ENCODE data around the gene PBX1.
"Not testable (repeated sequence)": the region's sequence is repeated elsewhere in the genome, so short reads cannot be mapped to it uniquely, and the experiment has no call there.

The PBX1 gene

DNA sequence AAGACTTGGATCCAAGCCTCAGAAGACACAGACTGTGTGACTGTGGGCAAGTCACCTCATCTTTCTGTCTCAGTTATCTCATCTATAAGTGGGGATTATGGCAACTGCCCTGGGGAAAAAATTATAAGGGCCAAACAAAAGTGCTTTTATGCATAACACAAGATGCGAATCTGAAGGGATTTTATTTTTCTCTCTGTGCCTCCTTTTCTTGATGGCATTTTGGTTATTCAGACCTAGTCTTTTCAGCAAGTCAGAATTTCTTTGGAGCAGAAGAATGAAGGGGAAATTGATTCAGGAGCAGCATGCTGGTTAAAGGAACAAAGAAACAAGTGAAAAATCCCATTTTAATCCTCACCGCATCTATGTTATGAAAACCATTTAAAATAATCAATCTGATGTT is 86.9 kb downstream of the PBX1 start:
- no peak for DNase-seq

DNA sequence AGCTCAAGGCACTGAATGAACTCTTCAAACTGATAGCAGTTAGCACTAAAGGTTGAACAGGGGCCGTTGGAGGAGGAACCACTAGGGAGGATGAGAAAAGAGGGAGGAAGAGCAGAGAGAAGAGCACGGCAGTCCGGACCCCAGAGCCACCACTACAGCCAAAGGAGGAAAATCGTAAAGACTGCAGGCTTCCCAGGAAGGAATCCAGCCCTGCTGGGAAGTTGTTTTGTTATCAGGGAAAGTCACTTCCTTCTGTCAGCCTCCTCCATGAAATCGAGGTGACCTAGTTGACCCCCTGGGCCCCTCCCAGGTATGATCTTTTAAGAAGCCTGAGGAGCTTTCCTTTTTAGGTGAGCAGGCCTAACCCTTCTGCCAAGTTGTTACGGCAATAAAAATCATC is 88.2 kb downstream of the PBX1 start:
- no peak for DNase-seq

DNA sequence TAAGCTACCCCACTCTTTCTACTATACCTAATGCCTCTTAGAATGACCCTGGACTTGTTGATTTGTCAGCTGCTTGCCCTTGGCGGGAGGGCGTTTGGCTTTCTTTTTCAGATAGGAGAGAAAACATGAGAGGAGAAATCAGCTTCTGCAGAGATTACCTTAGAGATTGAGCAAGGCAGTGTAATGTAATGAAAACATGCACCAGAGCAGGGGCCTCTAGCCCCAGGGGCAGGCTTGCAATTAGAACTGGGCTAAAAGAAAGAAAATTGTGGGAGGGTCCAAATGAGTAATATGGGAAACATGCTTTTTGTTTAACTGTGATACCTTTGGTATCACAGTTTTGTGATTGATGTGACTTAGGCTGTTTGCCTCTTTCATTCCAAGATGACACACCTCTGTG is 89.7 kb downstream of the PBX1 start:
- DNase-seq = no peak

DNA sequence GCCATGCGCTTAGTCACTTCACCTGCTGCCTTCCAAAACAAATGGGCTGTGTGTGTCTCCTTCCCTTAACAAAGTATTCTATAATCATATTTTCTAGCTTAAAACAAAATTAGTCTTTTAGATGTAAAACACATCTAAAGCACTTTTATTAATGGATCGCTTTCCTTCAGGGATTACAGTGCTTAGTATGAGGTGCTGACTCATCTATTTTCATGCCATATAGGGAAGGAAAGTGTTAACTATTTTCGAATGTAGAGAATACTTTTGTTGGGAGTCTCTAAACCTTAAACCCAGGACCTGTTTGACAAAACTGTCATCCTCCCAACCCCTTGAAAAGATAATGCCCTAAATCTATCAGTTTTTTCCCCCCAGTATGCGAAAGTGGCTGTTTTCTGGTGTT is 90.2 kb downstream of the PBX1 start:
- no peak for DNase-seq

DNA sequence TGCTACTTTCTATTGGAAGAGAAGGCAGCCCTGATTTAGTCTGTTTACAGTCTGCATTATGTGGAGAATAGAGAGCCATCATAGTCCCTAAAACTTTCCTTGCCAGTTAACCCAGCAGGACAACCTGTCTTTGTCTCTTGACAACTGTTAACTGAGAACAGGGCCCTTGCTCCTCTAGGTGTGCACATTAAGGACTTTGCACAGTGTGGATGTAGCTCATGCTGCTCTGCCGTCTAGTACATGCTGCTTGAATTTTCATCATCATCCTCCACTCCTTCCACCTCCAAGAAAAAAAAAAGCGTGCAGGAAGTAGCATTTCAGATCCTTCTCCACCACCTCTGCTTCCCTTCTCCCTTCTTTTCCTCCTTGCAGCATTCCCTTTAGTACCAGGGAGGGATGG is 91.5 kb downstream of the PBX1 start:
- DNase-seq = no peak

DNA sequence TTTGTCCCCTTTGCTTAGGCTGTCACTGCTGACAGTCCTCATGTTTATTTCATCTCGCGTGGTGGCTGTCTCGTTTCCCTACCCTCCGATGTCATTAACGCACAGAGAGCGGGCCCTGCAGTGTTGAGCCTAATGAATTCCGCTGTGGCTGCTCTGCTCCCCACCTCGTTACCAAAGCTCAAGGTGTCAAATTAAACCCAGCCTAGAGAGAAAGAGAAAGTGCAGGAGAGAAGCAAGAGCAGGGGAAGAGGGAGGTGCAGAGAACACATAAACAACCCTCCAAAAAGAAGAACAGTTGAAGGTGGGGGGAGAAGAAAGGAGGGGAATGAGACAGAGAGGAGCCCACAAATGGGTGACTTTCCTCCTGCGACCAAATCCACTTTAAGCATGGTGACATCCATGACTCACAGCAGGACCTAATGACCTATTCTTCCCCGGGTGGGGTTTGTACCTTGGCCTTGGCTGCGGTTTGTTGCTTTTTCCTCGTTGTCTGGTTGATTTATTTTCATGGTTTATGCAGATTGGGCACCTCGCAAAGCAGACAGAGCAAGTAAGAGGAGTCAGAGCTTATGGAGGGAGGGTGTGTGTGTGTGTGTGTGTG is 92.5 kb downstream of the PBX1 start:
- DNase-seq = peak in 1 of 2 experiments; percentile 51

DNA sequence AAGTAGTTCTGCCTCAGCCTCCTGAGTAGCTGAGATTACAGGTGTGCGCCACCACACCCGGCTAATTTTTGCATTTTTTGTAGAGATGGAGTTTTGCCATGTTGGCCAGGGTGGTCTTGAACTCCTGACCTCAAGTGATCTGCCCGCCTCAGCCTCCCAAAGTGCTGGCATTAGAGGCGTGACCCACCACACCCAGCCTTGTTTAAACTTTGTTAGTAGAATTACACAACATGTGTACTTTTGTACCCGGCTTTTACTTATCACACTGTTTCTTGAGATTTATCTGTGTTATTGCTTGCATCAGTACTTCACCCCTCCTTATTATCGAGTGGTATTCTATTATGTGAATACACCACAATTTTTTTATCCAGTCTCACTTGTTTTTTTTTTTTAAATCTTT is 94.0 kb downstream of the PBX1 start:
- DNase-seq = not testable (repeated sequence)

DNA sequence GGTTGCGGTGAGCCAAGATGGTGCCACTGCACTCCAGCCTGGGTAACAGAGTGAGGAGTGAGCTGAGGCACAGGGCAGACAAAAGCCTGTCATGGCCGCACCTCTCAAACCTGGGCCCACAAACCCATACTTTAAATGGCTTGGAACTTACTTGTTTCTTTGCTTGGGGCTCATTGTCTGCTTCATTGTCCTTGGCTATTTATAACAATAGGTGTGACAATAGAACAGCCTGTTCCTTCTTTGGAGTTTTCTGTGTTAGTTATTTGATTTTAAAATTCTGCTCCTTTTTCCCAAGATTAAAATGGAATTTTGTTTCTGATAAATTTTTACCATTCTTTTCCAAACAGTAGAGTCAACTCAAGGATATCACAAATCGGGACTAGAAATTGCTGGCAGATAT is 94.7 kb downstream of the PBX1 start:
- DNase-seq = no peak

DNA sequence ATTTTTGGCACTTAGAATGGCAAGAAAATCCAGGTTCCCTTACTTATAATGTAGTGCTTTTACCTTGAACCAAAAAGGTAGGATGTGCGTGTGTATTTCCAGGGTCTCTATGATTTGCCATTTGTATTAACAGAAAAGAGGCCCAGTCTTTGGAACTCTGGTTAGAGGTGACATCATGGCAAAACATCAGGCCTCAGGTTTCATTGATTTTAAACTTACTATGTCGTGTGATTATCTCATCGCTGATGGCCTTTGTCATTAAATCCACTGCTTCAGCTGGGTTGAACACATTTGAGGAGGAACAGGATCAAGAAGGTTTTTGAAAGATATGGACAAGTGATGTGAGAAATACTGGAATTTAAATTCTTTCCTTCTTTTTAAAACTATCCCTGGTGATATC is 95.2 kb downstream of the PBX1 start:
- no peak for DNase-seq

DNA sequence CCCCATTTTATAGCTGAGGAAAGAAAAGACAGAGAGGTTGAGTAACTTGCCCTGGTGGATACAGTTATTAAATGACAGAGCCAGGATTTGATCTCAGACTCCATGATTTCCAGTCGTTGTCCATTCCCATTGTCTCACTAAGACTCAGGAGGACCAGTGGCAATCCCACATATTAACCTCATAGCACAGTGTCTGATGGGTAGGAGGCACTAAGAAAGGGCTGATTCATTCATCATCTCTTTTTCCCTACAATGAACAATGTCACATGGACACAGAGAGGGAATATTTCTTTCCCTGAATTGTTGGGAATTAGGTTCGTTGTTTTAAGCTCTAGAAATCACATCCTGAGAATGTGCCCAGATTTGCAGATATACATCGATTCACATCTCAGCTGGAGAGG is 99.9 kb downstream of the PBX1 start:
- no peak for DNase-seq

DNA sequence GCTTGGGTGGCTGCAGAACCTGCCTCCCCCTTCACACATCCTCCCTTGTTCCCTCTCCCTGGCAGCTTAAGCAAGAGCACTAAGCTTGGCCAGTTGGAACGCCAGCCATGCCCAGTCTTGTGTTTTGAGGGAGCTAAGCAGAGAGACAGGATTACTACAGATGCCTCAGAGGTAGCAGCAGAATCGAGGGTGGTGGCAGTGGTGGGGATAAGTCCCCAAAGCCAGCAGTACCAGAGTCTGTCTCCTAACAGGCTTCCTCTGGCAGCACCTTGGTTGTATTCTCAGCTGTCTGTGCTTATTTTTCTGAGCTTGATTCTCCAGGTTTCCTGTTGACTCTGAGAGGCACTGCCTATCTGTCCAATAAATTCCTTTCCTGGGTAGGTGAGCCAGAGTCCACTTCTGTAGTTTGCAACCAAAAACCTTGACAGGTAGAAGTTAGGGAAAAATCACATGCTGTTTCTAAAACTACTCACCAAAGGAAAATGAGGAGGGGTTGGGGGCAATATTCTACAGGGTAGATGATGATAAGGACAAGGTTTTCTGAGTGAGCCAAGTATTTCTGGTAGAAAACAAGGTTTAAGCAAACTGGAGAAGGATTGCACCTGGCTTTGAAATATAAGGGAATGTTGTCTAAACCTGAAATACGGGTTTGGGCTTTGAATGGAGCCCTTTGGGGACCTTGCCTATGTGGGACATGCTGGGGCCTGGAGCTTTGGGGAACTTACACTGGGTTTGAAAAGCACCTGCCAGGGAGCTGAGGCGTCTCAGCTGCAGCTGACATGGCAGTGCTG is 100.8 kb downstream of the PBX1 start:
- DNase-seq = no peak

DNA sequence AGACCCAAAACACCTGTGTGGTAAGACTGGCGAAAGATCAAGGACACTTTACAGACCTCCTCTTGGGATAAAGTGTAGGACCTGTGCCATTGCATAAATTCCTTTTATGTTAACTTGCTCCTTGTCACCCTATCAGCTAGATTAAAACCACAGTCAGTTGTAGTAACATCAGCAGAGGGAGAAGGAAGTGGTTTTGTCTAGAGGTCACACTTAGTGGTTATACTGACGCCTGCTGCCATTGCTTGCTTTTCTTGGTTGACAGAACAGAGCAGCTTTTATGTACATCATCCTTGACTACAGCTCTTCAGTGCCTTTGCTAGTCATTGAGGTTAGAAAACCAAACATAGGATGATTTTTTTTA is 101.4 kb downstream of the PBX1 start:
- peak; percentile 84 to 89 for DNase-seq

DNA sequence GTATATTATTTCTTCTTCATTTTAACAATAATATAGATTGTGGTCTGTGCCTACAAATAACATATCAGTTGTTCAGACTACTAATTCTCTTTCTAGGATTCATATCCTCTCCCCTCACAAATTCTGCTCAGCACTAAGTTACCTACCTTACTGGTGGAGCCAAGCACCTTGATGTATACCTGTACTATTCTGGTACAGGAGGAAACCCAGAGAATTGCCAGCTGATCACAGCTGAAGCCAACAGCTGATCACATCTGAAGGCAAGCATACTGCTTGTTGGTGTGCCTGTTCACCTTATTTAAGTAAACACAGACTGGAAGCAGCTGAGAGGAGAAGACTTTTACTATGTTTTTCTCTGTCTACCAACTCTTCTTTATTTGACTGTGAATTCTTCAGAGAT is 101.8 kb downstream of the PBX1 start:
- DNase-seq = no peak

DNA sequence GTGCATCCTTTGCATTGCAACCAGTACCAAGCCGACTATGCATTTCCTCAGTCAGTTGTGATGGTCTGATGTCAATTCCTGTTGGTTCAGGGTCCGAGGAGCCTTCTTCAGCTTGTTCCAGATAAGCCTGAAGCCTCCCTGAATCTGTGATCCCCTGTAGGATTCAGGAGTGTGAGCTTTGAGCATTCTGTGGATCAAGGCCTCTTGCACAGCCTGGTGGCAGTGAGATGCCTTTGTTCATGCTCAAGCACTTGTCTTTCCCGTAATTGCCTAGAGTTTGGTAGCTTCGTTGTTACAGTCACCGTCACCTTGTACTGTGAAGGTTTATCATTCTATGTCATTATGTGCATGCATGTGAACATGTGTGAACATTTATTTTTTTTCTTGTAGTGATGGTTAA is 103.5 kb downstream of the PBX1 start:
- no peak for DNase-seq

DNA sequence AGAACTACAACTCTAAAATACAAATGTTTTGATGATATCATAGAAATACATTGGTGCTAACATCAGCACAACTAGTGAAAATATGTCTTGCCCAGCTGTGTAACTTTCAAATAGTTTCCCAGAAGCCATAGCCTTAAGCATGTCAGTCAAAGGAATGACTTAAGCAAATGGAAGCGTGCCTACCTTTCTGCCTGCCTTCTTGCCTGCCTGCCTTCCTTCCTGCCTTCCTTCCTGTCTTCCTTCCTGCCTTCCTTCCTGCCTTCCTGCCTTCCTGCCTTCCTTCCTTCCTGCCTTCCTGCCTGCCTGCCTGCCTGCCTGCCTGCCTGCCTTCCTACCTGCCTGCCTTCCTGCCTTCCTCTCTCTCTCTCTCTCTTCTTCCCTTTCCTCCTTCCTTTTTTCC is 104.0 kb downstream of the PBX1 start:
- no peak for DNase-seq

DNA sequence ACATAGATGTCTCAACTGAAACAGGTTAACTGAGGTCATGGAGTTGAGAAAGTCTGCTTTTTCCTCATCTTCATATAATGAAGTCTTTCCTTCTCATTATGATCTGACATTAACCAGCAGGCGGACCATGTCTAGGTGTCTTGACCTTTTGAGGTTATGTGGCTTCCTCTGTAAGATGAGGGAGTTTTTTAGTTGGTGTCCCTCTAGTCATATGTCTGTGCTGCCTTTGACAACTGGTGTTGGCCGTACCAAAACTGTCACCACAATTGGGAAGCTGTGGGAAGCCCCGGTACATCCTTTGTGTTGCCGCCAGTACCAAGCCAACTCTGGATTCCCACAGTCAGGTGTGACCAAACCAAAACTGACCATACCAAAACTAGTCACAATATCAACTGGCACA is 105.1 kb downstream of the PBX1 start:
- no peak for DNase-seq

DNA sequence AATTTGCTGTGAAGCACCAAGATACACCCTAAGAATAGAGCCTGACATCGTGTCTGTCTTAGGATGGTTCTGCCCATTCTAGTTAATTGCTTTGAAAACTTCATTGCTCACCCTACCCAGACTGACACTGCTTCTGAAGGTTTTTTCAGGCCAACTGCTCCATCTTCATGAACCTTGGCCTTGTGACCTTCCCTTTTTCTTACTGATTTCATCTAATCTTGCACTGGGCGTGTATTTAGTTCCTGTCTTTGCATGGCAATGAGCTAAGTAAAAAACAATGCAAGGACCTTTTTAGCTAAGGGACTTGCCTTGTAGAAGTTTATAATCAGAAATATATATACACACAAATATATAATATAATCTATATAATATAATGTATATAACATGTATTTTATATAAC is 108.0 kb downstream of the PBX1 start:
- DNase-seq = no peak

DNA sequence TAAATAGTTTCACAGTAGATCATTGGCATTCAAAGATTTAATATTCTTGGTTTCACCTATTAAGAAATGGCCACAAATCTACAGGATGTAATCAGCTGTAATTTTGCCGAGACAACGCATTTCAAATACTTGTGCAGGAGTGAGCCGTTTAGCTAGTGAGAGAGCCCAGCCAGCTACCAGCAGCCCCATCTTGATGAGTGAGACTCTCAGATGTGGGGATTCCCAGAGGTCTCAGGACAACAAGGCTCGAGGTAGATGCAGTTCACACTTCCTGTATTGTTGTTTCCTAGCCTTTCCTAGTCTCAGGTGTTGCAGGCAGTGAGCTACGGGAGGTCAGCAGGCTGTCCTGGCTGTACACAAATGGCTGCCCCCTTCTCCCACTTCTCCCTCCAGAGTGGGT is 108.6 kb downstream of the PBX1 start:
- no peak for DNase-seq

DNA sequence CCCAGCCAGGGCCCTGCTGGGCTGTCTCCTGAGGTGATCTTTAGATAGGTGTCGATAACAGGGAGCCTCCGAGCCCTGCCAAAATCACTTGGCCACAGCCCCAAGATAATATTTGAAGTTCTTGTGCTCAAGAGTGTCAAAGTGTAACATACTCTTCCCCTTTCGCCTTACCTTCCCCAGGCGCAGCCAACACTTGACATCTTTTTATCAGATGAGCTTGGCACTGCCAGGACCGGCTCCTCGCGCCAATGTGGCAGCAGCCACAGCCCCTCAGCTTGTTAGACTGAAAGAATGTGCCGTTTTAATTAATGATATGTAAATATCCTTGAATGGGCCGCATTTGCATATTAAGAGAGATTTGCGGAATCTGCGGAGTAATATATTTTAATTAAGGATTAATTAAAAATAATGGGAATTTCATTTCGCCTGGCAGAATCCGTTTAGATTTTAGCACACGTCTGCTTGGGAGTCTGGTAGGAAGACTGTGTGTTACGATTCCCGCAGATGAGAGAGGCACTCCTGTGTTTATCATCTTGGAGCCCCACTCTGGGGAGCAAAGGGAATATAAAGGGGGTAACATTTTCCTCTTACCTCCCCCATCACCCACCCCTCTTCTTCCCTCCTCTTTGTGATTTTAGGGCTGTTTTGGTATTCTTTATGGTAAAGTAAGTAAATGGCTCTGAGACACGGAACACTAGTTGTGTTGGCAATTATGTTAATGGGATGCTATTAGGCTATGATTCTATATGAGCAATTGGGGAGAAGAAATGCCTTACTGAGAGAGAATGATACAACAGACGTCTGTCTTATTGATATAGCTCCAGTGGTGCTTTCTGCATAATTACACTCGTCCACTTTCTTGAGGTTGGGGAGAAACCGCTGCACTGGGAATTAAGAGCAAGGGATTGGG is 109.8 kb downstream of the PBX1 start:
- no peak for DNase-seq

DNA sequence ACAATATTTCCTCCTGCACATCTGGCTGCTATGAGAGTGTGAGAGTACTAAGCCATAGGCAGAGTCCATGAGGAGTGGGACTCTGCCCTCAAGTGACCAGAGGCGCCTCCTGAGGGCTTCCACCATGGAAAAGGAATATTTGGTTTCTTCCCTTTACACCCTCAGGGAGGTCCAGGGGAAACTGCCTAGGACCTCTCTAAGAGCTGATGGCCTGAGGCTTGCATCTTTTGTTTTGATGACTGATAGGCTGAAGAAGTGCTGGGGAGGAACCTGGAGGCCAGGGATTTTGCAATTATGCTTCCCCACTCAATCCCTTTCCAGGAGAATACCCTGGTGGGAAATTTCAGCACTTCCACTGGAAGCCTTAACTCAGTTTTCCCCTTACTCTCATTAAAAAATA is 111.0 kb downstream of the PBX1 start:
- no peak for DNase-seq

DNA sequence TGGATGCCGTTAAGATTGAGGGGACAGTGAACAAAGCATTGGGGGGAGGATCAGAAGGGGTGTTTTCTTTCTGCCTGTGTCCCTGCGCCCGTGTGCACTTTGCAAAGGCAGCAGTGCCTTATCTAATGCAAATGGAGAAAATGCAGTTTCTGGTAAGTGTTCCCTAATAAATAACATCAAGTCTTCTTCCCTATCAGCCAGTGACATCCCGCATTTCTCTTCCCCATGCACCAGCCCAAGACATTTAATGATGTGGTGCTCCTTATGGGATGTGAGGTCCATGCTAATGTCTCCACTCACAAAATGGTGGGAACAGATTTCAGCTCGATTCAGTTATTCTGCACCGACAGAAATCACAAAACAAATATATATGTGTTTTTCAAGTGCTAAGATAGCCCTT is 111.8 kb downstream of the PBX1 start:
- DNase-seq = no peak

DNA sequence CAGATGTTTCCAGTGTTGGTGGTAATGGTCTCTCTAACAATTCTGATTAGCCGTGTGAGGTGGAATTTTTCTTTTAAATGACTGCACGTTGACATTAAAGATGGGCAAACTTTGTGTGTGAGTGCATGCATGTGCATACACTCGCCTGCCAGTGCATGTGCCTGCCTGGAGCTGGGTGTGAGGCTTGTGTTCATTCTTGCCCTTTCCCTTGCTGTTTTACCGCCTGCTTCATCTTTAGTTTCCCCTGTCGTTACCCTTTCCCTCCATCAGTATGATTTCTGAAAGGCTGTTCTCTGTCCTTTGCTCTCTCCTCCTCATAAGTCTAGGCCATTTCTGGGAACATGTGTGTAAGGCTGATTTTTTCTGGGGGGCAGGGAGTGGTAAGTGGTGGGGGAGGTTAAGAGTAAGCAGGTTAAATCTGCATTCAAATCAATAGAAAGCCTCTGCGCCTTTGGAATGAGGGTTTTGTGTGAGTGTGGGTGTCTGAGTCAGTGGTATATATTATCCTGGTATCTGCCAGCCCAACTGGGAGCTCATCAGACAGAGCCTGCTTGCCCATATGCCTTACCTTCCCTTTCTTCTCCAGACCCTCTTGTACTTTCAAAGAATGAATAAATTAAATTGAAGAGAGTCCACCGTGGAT is 112.5 kb downstream of the PBX1 start:
- DNase-seq = no peak

DNA sequence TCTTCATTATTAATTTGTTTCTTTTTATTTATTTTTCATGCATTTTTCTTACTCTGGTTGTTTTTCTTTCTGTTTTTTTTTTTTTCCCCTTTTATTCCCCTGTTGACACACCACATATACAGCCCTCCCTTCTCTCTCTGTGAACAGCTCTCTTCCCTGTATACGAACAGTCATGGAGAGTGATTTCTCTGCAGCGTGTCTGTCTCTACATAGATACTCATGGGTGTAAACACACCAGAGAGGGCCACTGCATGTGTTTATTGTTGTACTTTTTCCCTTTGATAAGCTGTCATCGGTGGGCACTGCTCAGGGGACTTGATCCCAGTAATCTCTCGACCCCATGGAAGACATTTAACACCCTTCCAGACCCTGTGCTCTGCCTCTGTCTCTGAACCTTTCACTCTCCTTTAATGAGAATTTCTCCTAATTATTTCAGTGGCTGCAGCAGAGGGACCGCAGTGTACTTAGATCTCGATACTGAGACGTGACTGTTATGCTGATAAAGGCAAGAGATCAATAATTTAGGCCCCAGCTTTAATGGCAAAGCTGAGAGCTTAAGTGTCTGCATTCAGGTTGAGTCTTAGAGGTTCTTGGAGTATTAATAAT is 113.1 kb downstream of the PBX1 start:
- no peak for DNase-seq
